SHP77 treated with DMSO at 0.1 percent for 48 hours (cell line): Measurements from ENCODE around the gene GJA1.
"Not testable (repeated sequence)": the region's sequence is repeated elsewhere in the genome, so short reads cannot be mapped to it uniquely, and the experiment has no call there.

ENCODE experiments used
- DNase-seq: peaks from one replicate; lab custom pipeline; 2025; lab: John Stamatoyannopoulos, UW

Gene GJA1

DNA sequence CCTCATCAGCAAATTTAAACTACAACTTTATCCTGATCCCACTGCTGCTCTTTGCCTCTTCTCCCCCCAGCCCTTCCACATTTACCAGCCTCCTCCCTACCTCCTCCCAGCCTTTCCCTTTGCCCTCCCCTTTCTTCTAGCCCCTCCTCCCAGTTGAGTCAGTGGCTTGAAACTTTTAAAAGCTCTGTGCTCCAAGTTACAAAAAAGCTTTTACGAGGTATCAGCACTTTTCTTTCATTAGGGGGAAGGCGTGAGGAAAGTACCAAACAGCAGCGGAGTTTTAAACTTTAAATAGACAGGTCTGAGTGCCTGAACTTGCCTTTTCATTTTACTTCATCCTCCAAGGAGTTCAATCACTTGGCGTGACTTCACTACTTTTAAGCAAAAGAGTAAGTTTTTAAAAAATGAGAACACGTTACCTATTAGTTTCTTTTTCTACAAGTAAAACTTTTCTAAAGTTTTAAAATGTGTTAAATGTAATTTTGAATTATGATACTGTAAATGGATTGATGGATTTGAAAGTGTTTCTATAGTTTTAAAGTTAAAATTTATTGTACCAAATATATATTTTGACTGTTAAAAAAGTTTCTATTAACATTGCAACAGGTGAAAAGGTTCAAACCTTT is at the start of gene GJA1:
GJA1 (plus strand) TSS at position 203 of the 626 bp plus-strand sequence. CDS start 11,202 bp downstream, outside the sequence.
- no peak for DNase-seq

DNA sequence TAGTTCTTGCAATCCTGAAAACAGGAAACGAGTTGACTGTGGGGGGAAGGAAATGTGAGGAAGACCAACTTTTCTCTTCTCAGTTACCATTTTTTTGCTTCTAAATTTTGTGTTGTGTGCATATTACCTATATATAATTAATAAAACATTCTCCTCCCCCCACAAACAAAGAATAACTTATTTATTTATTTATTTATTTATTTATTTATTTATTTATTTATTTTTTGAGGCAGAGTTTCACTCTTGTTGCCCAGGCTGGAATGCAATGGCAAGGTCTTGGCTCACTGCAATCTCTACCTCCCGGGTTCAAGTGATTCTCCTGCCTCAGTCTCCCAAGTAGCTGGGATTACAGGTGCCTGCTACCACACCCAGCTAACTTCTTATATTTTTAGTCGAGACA is 48.9 kb upstream of the GJA1 start:
- DNase-seq: not testable (repeated sequence)

DNA sequence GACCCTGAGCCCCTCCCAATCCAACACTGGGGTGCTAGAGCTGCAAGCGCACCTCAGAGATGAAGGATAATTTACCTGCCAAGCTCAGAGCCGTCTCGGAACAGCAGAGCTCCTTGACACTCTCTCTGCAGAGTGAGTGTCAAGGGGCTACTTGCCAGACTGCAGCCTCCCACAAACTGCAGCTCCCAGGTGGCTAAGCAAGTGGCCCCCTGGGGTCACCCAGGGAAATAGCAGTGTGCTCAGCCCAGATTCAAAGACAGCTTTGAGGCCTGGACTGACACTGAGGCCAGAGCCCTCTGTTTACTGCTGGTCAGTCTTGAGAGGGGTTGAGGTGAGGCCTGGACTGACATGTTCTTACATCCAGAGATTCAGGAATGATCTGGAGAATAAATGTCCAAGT is 46.0 kb upstream of the GJA1 start:
- no peak for DNase-seq

DNA sequence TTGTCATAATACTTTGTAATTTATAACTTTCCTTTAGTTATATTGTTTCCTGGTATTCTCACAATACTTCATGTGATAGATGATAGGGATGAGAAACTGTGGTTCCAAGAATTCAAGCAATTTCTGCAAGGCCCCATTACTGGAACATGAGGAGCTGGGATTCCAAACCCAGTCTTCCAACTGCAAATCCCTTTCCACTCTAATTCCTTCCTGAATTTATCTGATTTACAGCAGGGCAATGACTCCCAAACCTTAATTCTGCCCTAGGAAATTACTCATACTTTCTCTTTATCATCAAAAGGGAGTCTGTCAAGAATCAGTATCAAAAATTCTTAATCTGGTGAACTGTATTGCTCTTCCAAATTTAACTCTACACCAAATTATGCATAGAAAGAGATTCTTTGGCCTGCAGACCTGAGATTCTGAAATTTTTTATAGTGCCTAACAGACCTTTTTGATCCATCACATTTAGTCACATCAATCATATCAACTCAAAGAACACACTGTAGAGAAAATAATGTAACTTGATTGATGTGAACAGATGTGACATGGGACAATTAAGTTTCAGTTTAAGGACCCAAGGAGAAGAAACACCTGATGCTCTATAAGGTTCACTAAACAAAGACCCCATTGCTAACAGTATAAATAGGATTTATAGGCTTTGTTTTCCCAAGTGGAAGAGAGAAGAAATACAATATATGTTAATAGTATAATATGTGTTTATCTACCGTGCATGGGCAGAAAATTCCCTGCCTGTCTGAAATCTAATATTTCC is 41.5 kb upstream of the GJA1 start:
- no peak for DNase-seq

- no peak for DNase-seq
Observed at GRCh38 chr6:121395736-121396135, 39.7 kb upstream of the GJA1 start.

DNA sequence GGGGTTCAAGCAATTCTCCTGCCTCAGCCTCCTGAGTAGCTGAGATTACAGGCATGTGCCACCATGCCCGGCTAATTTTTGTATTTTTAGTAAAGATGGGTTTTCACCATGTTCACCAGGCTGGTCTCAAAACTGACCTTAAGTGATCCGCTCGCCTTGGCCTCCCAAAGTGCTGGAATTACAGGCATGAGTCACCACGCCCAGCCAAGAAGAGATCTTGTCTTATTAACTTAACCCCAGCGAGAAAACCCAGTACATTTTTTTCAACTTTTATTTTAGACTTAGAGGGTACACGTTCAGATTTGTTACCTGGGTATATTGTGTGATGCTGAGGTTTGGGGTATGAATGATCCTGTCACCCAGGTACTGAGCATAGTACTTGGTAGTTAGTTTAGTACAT is 38.3 kb upstream of the GJA1 start:
- not testable (repeated sequence) for DNase-seq

DNA sequence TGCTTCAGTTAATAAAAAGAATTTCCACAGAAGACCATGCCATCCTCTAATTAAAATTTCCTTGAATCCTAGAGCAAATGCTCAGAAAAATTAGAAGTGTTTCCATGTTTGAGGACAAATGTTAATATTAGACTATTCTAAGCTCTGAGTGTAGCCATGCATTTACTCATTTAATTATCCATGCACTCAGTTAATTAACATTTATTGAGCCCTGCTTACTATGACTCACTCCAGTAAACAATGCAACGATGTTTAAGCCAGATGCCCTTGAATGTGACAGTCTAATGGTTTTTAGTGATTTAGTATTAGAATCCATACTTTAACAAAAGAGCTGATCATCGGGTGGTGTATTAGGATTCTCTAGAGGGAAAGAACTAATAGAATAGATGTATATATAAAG is 37.3 kb upstream of the GJA1 start:
- DNase-seq: no peak

DNA sequence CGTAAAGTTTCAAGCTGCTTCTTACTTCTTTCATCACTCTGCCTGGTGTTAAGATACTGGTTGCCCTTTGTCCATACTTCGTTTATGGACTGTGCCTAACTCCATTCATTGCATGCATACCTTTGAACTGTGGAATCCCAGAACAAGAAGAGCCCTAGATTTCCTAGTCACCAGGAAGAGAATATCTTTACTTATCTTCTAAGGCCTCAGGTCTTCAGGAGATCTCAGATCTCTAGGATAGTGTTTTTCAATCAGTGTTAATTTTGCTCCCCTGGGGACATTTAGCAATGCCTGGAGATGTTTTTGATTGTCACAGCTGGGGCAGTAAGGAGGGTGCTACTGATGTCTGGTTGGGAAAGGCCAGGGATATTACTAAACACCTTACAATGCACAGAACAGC is 35.5 kb upstream of the GJA1 start:
- no peak for DNase-seq

DNA sequence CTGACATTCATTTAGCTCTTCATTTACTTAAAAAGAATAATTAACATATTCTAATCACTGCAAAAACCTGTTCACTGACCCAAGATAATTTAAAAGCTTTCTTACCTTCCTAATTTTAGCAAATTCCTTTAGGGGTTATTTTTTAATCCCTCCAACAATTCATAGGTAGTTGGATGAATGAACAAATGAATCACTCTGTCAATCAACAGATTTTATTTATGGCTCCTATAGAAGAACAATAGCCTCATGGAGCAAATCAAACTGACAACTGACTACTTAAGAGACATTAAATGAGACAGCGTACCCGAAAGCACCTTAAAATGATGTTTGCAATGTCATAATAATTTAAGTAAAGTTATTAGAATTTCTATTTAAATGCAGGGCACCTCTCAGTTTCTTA is 31.5 kb upstream of the GJA1 start:
- DNase-seq: no peak

GRCh38 chr6:121405306-121405705 is 30.1 kb upstream of the GJA1 start:
- no peak for DNase-seq

DNA sequence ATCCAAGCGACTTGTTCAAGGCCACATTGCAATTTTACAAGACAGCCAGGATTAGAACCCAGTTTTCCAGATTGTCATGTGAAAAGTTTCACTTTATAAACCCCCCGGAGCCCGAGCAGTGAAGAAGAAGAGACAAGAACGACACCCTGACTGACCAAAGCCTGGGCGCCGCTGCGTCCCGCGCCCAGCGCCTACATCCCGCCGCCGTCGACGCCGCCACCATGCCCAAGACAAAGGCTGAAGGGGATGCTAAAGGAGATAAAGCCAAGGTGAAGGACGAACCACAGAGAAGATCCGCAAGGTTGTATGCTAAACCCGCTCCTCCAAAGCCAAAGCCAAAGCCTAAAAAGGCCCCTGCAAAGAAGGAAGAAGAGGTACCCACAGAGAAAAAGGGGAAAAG is 27.1 kb upstream of the GJA1 start:
- DNase-seq: no peak

- no peak for DNase-seq
Observed at GRCh38 chr6:121413879-121414278, 21.6 kb upstream of the GJA1 start.

- DNase-seq: no peak
Observed at GRCh38 chr6:121418346-121418745, 17.1 kb upstream of the GJA1 start.

- no peak for DNase-seq
Observed at GRCh38 chr6:121426686-121427085, 8.8 kb upstream of the GJA1 start.

DNA sequence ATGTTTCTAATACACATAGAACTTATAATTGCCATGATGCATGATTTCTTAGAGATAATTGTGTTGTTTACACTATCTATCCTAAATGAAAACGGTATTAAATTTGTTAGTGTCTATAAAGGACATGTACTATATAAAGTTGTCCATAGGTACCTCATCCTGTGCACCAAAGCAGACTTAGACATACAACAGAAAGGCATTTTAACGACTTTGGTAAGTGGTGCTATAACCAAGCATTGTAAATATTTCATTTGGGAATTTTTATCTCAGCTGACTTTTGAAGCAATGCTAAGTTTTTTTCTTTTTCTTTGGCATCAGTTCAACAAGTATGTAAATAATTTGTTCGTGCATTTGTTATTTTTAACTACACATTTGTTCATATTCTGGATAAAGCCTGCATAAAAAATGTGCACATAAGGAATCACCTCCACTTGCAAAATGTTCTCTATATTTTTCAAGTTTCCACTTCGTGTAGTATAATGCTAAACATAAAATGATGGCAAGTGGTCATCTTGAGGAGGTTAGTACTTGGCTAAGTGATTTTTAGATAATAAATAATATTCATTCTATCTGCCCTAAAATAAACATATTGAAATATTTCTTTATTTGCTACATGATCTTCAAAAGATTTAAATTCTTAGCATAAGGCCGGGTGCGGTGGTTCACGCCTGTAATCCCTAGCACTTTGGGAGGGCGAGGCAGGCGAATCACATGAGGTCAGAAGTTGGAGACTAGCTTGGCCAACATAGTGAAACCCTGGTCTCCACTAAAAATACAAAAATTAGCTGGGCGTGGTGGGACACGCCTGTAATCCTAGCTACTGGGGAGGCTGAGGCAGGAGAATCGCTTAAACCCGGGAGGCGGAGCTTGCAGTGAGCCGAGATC is 6.3 kb upstream of the GJA1 start:
- DNase-seq: no peak

DNA sequence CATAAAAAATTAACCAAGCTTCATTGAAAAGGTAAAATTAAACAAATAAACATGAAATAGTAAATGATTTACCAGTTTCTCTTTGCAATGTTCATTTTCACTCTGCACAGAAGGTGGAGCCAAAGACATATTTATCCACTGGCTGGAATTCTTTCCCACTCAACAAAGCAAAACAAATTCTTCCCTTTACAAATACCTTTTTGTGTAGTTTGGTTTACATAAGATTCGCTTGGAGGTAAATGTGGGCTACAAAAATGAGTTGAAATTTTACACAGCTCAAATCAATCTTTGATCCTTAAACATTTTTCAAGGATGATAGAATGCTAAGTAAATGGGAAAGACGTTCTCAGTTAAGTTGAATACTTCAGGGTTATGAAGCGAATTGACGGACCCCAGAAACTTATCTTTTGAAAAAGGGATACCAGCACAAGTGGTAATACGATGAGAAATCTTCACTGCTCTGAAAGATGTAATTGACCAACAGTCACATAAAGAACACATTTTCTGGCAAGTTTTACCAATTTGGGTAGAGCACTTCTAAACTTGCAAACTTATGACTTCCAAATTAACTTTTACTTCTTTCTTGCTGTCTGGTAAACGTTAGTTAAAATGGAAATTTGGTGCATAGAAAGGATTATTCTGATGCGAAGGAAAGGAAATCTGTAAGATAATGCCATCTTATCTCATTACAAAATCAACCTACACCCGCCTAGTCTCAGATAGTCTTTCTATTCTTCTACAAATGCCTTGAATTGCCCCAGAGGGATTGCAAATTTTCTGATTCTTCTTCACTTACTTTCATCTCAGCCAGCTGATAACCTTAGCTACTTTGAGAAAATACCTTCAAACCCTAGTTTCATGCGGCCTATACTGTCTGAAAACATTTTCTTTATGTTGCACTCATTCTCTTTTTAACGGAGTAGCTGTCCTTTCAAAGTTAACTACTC is 4.7 kb upstream of the GJA1 start:
- DNase-seq: no peak

GRCh38 chr6:121431776-121432175 is 3.7 kb upstream of the GJA1 start:
- not testable (repeated sequence) for DNase-seq

DNA sequence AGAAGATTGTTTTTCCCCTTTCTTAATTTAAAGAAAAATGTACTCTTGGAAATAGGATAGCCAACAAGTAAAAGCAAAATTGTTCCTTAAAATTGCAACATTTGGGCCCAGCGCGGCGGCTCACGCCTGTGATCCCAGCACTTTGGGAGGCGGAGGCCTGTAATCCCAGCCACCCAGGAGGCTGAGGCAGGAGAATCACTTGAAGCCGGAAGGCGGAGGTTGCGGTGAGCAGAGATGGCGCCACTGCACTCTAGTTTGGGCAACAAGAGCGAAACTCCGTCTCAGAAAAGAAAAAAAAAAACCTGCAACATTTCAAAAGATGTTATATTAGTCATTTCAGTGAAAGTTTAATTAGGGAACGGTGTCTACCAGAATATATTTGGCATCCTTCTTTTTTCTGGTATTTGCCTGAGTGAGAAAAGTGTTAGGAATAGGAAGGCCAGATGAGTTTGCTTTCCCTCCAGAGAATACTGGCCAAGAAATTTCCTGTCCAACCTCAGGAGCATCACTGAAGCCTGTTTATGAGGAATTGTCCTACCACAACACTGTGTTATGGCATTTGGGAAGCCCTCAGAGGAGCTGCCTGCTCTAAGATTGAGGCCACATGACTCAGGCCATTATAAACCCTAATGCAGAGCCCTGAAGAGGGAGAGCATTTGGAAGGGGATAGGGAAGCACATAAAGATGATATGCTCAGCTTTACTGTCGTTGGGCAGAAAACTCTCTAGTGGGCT is 1.2 kb upstream of the GJA1 start:
- DNase-seq: no peak

DNA sequence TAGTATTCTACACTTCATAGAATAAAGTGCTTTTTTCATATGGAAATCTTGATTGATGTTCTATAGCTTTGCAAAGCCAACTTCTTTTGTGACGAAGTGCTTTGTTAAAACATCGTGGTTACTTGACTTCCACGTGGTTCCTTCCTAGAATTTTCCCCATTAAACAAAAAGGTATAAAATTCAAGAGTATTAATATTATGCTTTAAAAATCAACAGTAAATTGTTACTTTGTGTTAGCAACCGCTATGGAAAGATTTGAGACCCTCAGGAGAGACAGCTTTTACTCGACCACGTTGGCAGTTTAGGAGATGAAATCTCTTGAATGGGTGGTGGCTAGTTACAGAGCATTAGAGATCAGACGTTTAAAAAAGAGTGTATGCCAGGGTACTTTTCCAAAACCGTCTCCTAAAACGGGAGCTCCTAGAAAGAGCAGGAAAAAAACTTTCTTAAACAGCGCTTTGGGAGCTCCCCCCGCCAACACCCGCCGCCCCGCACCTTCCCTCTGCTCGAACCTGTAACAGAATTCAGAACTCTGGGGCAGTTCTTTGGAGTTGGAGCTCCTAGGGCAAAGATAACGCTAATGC is 920 bp downstream of the GJA1 start:
- no peak for DNase-seq
